ENCODE results near the gene MFAP3L. TPM values are rescaled to one million over a fixed set of nuclear protein-coding genes. Genes with fewer than 3 reads are reported as not detected.

Gene MFAP3L
- total RNA-seq, 4 donors from 2014 or later = 5.4 to 10.6 (median 8.4) TPM

- Histone ChIP-seq H3K36me3 (no peaks in the 10 kb centered on the region), H3K27ac (no peak overlapping the region), H3K27me3 (no peaks in the 10 kb centered on the region), H3K4me3 (replicated peaks in 1 of 3) (no peak overlapping the region), H3K4me1 (no peaks in the 10 kb centered on the region), H3K9me3 (no peaks in the 10 kb centered on the region)
- no peak for DNase-seq
- no peak for TF ChIP-seq CTCF (IDR thresholded peaks at IDR 0.05)
- no peak for TF ChIP-seq POLR2A (IDR thresholded peaks at IDR 0.05)
- WGBS, 2 donors = 63 to 64% methylated on average over 7 of the region's 7 CpGs
- intact Hi-C loops (cut with DNase I) = no loop called here
Measured at GRCh38 chr4:170011921-170012628, 14.1 kb downstream of the MFAP3L start.

- DNase-seq = no peak
- no peaks in the 10 kb centered on the region for H3K9me3 ChIP-seq
- H3K36me3 ChIP-seq = no peaks in the 10 kb centered on the region
- intact Hi-C loops (cut with DNase I) = no loop called here
- H3K27ac ChIP-seq = no peak overlapping the region
- no peaks in the 10 kb centered on the region for H3K27me3 ChIP-seq
- WGBS, 2 donors = 55 to 60% methylated on average over 4 of the region's 4 CpGs
- TF ChIP-seq POLR2A (IDR thresholded peaks at IDR 0.05) (no peak), CTCF (IDR thresholded peaks at IDR 0.05) (no peak)
- no peaks in the 10 kb centered on the region for H3K4me1 ChIP-seq
- no peak overlapping the region for H3K4me3 ChIP-seq (replicated peaks in 1 of 3)
Measured at GRCh38 chr4:170009291-170009690, 16.9 kb downstream of the MFAP3L start.

GRCh38 chr4:170008801-170009200 lies 17.4 kb downstream of the MFAP3L start:
- WGBS, 2 donors = 90 to 94% methylated on average over 10 of the region's 10 CpGs

GRCh38 chr4:170008371-170008770 lies 17.8 kb downstream of the MFAP3L start:
- no peaks in the 10 kb centered on the region for H3K9me3 ChIP-seq
- no peaks in the 10 kb centered on the region for H3K36me3 ChIP-seq
- H3K27me3 ChIP-seq = no peaks in the 10 kb centered on the region
- WGBS, 2 donors = 57 to 69% methylated on average over 3 of the region's 3 CpGs
- intact Hi-C loops (cut with DNase I) = no loop called here
- H3K27ac ChIP-seq = no peak overlapping the region
- TF ChIP-seq CTCF (IDR thresholded peaks at IDR 0.05) = no peak
- TF ChIP-seq POLR2A (IDR thresholded peaks at IDR 0.05) = no peak
- DNase-seq = peak; percentile 5 to 20
- H3K4me3 ChIP-seq (replicated peaks in 1 of 3) = no peak overlapping the region
- H3K4me1 ChIP-seq = no peaks in the 10 kb centered on the region

More at GRCh38 chr4:170008801-170009200, 17.4 kb downstream of the MFAP3L start:
- intact Hi-C loops (cut with DNase I) = no loop called here
- TF ChIP-seq POLR2A (IDR thresholded peaks at IDR 0.05) (no peak), CTCF (IDR thresholded peaks at IDR 0.05) (no peak)
- DNase-seq = no peak
- H3K27me3 ChIP-seq = no peaks in the 10 kb centered on the region
- H3K27ac ChIP-seq = no peak overlapping the region
- no peaks in the 10 kb centered on the region for H3K36me3 ChIP-seq
- no peaks in the 10 kb centered on the region for H3K4me1 ChIP-seq
- no peaks in the 10 kb centered on the region for H3K9me3 ChIP-seq
- no peak overlapping the region for H3K4me3 ChIP-seq (replicated peaks in 1 of 3)

GRCh38 chr4:170007113-170007512 lies 19.1 kb downstream of the MFAP3L start:
- TF ChIP-seq POLR2A (IDR thresholded peaks at IDR 0.05) = no peak
- Histone ChIP-seq H3K9me3 (no peaks in the 10 kb centered on the region), H3K36me3 (no peaks in the 10 kb centered on the region), H3K4me1 (no peaks in the 10 kb centered on the region), H3K27ac (no peak overlapping the region), H3K4me3 (replicated peaks in 1 of 3) (no peak overlapping the region), H3K27me3 (no peaks in the 10 kb centered on the region)
- intact Hi-C loops (cut with DNase I) = no loop called here
- DNase-seq = no peak
- 93 to 95% methylated on average over 4 of the region's 4 CpGs for WGBS, 2 donors

Measured in thyroid gland (tissue), 4 donors.